Midbrain (tissue), 1 donor: ENCODE results near the gene SMCHD1.

Source experiments
- DNase-seq: peaks from one replicate; lab custom pipeline; 2025; lab: John Stamatoyannopoulos, UW

The SMCHD1 gene

GRCh38 chr18:2655178-2655953 is at the start of gene SMCHD1:
Gene SMCHD1, plus strand, starts transcription at chr18:2655726. Its CDS starts 350 bp downstream, at chr18:2656076.
- DNase-seq, result peak; percentile 93

GRCh38 chr18:2606335-2606734 is 49.2 kb upstream of the SMCHD1 start:
- no peak for DNase-seq

GRCh38 chr18:2609604-2610003 is 45.9 kb upstream of the SMCHD1 start:
- DNase-seq, result no peak

DNA sequence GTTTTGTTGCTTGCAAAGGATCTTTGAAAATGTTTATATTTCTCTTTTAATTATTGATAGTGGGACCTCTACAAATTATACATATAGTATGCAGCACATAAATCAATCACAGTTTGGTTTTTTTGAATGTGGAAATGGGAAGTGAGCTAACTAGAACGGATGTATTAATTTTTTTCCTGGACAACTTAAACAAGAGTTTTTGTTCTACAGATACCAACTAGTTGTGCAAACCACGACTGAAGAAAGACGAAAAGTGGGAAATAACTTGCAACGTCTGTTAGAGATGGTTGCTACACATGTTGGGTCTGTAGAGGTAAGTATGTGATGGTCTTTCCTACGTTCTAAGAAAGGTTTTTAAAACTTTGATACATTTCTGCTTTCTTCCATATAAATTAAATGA is 45.0 kb upstream of the SMCHD1 start:
- DNase-seq, result no peak

- no peak for DNase-seq
Measured at GRCh38 chr18:2612996-2613395, 42.5 kb upstream of the SMCHD1 start.

GRCh38 chr18:2617401-2617998 is 38.0 kb upstream of the SMCHD1 start:
- DNase-seq, result no peak

DNA sequence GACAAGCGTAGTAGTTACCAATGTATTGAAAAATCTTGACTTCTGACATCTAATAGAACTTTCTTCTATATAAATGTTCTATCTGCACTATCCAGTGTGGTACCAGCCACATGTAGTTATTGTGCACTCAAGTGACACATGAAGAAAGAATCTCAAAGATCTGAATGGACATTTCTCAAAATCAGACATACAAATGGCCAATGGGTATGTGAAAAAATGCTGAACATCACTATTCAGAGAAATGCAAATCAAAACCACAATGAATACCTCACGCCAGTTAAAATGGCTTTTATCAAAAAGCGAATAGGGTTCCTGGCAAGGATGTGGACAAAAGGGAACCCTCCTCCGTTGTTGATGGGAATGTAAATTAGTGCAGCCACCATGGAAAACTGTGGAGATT is 37.5 kb upstream of the SMCHD1 start:
- no peak for DNase-seq

DNA sequence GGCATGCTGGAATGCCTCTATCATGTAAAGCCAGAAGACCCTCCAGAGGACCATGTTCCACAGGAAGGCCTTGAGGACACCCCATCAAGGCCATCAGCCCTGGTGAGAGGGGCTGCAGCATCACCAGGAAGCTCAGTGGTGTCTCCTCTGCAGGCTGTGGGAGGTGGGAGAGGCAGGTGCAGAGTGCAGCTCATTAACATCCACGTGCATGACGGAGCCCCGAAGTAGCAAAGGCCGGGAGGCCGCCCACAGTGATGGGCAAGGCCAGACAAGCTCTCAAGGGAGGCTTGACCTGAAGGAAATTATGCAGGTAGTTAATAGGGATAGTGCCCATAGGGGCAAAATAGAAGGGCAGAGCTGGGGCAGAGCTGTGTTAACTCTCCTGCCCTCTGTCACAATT is 30.3 kb upstream of the SMCHD1 start:
- no peak for DNase-seq

DNA sequence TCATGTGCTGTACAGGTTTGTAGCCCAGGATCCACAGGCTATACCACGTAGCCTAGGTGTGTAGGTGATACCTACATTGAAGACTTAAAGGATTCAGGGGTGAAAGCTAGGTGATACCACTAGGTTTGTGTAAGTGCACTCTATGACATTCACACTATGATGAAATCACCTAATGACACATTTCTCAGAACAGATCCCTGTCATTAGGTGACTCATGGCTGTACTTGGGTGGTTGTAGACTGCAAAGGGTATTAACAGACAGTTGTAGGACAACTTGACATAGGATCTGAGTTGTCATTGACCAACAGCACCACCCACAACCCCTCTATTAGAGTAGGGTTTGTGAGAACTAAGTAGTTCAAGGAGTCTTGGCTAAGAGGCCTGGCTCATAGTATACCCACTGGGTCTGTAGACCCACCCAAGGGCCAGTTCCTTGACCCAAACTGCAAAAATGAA is 27.7 kb upstream of the SMCHD1 start:
- DNase-seq, result no peak

DNA sequence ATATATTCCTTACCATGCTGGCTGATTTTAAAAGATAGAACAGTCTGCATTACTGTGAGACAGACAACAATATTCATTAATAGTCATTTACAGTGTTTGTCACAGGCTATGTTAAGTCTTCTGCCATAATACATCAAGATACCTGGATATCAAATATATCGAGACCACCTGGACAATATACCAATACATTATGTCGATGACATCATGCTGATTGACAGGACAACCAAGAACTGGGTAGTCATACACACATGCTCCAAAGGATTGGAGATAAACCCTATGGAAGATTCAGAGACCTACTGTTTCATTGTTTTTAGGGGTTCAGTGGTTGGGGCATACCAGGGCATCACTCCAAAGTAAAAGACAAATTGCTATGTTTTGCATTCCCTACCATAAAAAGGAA is 26.5 kb upstream of the SMCHD1 start:
- no peak for DNase-seq

GRCh38 chr18:2635586-2635985 is 19.9 kb upstream of the SMCHD1 start:
- DNase-seq, result no peak

GRCh38 chr18:2636126-2636631 is 19.3 kb upstream of the SMCHD1 start:
- no peak for DNase-seq

DNA sequence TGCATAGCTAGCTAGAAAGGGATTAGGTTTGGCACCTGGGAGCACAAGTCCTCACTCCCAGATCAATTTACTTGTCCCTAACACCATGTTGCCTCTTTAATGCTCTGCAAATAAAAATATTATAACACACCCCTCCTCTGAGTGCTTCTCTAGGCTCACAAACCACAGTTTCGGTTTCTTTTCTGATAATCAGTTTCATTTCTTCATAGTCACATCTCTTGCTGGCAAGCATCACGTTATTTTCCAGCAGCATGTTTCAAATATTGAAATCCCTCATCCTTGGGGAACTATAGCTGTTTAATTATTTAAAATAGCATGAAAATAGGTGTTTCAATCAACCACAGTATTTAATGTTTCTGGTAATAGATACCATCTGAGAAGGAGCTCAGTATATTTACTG is 13.9 kb upstream of the SMCHD1 start:
- DNase-seq, result no peak

DNA sequence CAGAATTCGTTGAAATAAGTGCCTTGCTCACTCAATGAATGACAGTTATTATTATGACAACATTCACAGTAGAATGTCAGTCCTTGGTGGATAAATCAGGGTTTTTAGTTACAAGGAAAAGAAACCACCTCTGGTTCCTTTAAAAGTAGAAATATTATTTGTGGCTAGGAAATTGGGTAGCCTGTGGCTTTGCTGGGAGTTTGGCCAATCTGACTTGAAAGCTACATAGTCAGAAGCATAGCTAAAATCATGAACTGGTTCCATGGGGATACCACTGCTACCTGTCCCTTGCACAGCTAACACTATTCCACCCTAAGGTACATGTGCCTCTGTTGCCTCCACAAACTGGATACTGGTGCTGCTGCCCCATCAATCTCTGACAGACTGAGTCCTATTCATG is 12.8 kb upstream of the SMCHD1 start:
- DNase-seq, result no peak

DNA sequence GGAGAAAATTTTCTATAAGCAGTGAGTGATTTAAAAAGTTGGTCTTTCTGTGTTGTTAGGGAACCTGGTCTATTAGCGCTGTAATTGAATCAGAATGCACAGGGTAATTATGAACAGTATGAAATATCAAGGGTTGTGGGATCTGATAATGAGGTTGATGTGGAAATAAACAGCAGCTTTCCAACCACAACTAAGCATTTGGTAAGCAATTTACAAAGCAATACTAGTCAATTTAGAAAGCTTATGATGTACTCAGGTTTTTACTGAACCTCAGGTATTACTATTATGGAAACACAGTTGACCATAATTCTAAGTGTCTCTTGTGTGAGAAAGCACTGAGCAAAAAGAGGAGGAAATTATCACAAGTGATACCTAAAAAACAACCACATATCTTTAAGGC is 11.0 kb upstream of the SMCHD1 start:
- no peak for DNase-seq

GRCh38 chr18:2651981-2652380 is 3.5 kb upstream of the SMCHD1 start:
- no peak for DNase-seq

DNA sequence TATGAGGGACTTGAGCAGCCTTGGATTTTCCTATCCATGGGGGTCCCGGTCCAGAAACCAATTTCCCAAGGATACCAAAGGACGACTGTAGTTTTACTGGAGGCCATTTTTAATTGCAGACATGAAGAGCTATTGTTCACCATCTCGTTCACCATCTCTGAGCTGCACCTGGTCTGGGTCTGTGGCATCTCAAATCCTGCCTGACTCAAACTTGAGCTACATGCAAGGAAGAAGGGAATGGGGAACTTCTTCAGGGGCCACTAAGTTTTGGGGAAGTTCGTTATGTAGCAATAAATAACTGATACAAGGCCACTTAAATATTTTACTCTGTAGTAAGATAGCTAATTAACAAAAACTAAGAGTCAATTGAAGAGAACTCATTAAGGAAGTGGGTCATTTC is 2.1 kb upstream of the SMCHD1 start:
- no peak for DNase-seq

GRCh38 chr18:2654169-2654927 is 1.2 kb upstream of the SMCHD1 start:
- no peak for DNase-seq

- DNase-seq, result no peak
Measured at GRCh38 chr18:2654928-2655177, 673 bp upstream of the SMCHD1 start.

DNA sequence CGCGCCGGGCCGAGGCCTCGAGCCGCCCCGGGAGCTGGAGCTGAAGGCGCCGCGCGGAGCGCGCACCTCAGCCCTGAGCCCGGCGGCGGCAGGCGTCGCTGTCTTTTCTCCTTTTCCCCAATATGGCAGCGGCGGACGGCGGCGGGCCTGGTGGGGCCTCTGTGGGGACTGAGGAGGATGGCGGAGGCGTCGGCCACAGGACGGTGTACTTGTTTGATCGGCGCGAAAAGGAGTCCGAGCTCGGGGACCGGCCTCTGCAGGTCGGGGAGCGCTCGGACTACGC is 369 bp downstream of the SMCHD1 start:
- no peak for DNase-seq

GRCh38 chr18:2656237-2656980 is 883 bp downstream of the SMCHD1 start:
- DNase-seq, result no peak

GRCh38 chr18:2656981-2657512 is 1.5 kb downstream of the SMCHD1 start:
- no peak for DNase-seq
